Karpas-422 (cell line): ENCODE results near the gene TXLNA. TPM values are rescaled to one million over a fixed set of nuclear protein-coding genes. Genes with fewer than 3 reads are reported as not detected.

Source experiments
- DNase-seq: peaks from one replicate; pipeline ENCODE4 v3.0.0-alpha.2; 2015
- H2AFZ ChIP-seq: fragments of 200-600 bp; sonication (generic); 2 replicates; pipeline ENCODE4 v1.6.1; 2014; ENCODE audit warnings: antibody characterized with exemption, low read length, mixed read lengths
- H3K27ac ChIP-seq: fragments of 200-600 bp; sonication (generic); 2 replicates; pipeline ENCODE4 v1.5.1; 2014; ENCODE audit warnings: mild to moderate bottlenecking, low read length, moderate library complexity
- H3K27me3 ChIP-seq: fragments of 200-600 bp; sonication (generic); 2 replicates; pipeline ENCODE4 v1.6.1; 2014; ENCODE audit warnings: low read length, mixed read lengths
- H3K36me3 ChIP-seq: fragments of 200-600 bp; sonication (generic); 2 replicates; pipeline ENCODE4 v1.6.1; 2014; ENCODE audit warnings: low read length, mixed read lengths; ENCODE audit not compliant: insufficient read depth
- H3K4me1 ChIP-seq: fragments of 200-600 bp; sonication (generic); 2 replicates; pipeline ENCODE4 v1.6.1; 2014; ENCODE audit warnings: mild to moderate bottlenecking, low read length, mixed read lengths
- H3K4me2 ChIP-seq: fragments of 200-600 bp; sonication (generic); 2 replicates; pipeline ENCODE4 v1.6.1; 2014; ENCODE audit warnings: low read length, low read depth, mild to moderate bottlenecking; ENCODE audit not compliant: poor library complexity, severe bottlenecking
- H3K4me3 ChIP-seq: fragments of 200-600 bp; sonication (generic); 2 replicates; pipeline ENCODE4 v1.5.1; 2014; ENCODE audit warnings: mild to moderate bottlenecking, antibody characterized with exemption, low read length, mixed read lengths
- H3K79me2 ChIP-seq: fragments of 200-600 bp; sonication (generic); 2 replicates; pipeline ENCODE4 v1.6.1; 2014; ENCODE audit warnings: mild to moderate bottlenecking, low read length, mixed read lengths
- H3K9ac ChIP-seq: fragments of 200-600 bp; sonication (generic); 2 replicates; pipeline ENCODE4 v1.6.0; 2014; ENCODE audit warnings: low read length
- H3K9me2 ChIP-seq: fragments of 200-600 bp; sonication (generic), shearing (Covaris generic); replicated peaks from 2 replicates; pipeline ENCODE4 v1.6.0; 2014; ENCODE audit warnings: mild to moderate bottlenecking, low read length, moderate library complexity; ENCODE audit not compliant: insufficient read depth
- H3K9me3 ChIP-seq: fragments of 300-700, 200-600 bp; sonication (generic); 2 replicates; pipeline ENCODE4 v1.6.1; 2014; ENCODE audit warnings: low read length, mixed read lengths
- H4K20me1 ChIP-seq: fragments of 200-600 bp; sonication (generic); 2 replicates; pipeline ENCODE4 v1.6.1; 2014; ENCODE audit warnings: mild to moderate bottlenecking, antibody characterized with exemption, low read length, low read depth; ENCODE audit not compliant: insufficient read depth
- total RNA-seq: library from RNA; depleted of rRNA; stranded (reverse); fragments of >200 nt; shearing (Covaris generic); gene quantifications from 2 replicates; pipeline ENCODE4 v1.2.3, GENCODE V29; 2014; ENCODE audit warnings: low replicate concordance

The TXLNA gene
- total RNA-seq, 1 experiment from 2014 or later: 33.5 TPM

DNA sequence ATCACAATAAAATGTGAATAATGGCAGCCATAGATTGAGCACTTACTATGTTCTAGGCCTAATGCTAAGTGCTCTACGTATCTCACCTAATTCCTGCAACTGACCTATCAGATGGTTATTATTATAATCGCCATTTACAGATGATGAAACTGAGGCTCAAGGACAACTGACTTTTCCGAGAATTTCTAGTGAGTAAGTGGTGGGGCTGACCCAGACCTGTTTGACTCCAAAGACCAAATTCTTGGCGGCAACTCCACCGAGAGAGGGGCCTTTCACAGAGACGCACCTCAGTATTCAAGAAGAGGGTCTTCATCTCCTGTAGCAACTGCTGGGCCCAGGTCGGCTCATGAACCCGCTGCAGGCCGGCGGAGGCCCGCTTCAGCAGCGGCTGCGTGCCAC, 42.1 kb downstream of the TXLNA start:
- Histone ChIP-seq H3K9me3 (no peaks in the 10 kb centered on the region), H3K9me2 (no peaks in the 10 kb centered on the region), H3K9ac (peak overlapping the region; percentile 95), H3K79me2 (peaks cover 35% of the 10 kb centered on the region), H4K20me1 (no peaks in the 10 kb centered on the region), H2AFZ (peak overlapping the region; percentile 44; the same call in 1 of the 2 replicates), H3K36me3 (peaks cover 12% of the 10 kb centered on the region; the same call in 1 of the 2 replicates), H3K4me3 (peak overlapping the region; percentile 94), H3K4me1 (peaks cover 33% of the 10 kb centered on the region), H3K27me3 (no peaks in the 10 kb centered on the region), H3K27ac (peak overlapping the region; percentile 31; the same call in 1 of the 2 replicates), H3K4me2 (peak overlapping the region; percentile 79)
- no peak for DNase-seq

DNA sequence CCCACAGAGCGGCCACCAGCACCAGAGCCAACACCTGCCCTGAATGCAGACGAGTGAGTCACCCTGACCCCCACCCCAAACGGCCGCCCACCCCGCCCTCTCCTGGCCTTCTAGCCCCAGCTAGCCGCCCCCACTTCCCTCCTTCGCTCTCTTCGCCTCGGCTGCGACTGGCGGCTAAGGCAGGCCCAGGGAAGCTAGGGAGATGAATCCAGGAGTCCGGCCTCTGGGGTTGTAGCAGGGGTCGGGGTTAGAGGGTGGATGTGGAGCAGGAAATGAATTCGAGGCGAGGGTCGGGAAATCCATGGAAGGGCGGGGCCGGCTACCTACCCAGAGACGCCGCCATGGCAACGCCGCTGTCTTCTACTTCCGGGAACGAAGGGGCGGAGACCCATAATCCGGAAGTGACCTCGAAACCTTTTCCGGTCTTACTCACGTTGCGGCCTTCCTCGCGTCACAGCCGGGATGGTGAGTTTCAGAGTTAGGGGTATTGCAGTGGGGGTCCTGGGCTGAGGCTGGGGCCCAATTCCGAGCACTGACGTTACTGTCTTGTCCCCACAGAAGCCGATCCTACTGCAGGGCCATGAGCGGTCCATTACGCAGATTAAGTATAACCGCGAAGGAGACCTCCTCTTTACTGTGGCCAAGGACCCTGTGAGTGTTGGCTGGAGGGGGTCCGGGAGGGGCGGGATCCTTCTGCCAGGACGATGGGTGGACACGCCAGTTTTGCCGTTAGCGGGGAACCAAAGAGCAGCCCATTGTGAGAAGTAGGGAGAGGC, 42.7 kb downstream of the TXLNA start, which contains the start of the genes EIF3I and TMEM234:
EIF3I (plus strand) TSS at position 428 of the 776 bp plus-strand sequence; CDS start at position 463, 35 bp downstream.
TMEM234 (minus strand) TSS at position 374 of the 776 bp plus-strand sequence; CDS start at position 343, 31 bp downstream.
- Histone ChIP-seq H4K20me1 (no peaks in the 10 kb centered on the region), H3K4me1 (peaks cover 33% of the 10 kb centered on the region), H3K9me2 (no peaks in the 10 kb centered on the region), H3K27me3 (no peaks in the 10 kb centered on the region), H3K9me3 (no peaks in the 10 kb centered on the region), H3K4me3 (peak within 1 kb of the TSS; percentile 94), H2AFZ (peak within 1 kb of the TSS; percentile 44; the same call in 1 of the 2 replicates), H3K36me3 (peaks cover 12% of the 10 kb centered on the region; the same call in 1 of the 2 replicates), H3K9ac (peak within 1 kb of the TSS; percentile 95), H3K4me2 (peak within 1 kb of the TSS; percentile 79), H3K79me2 (peaks cover 35% of the 10 kb centered on the region), H3K27ac (peak within 1 kb of the TSS; percentile 53; the same call in 1 of the 2 replicates)
- DNase-seq: peak; percentile 97

DNA sequence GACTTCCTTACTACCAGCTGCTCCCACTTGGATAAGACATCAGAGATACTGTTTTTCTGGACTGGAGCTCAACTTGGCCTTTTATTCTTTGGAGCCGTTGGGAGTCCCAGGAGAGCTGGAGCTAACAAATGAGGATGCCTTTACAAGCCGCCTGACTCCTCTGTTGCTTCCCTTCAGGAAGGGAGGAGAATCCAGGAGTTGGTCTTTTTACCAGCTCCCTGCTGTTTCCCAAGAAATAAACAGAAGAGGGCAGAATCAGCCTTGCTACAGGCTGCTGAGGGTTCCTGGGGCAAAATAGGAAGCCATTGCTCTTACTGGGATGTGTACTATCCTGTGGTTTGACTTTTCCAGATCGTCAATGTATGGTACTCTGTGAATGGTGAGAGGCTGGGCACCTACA, 44.2 kb downstream of the TXLNA start:
- no peaks in the 10 kb centered on the region for H4K20me1 ChIP-seq
- peaks cover 35% of the 10 kb centered on the region for H3K79me2 ChIP-seq
- H3K4me3 ChIP-seq: peak overlapping the region; percentile 94
- H3K27ac ChIP-seq: no peak overlapping the region
- no peak overlapping the region for H2AFZ ChIP-seq
- no peaks in the 10 kb centered on the region for H3K9me3 ChIP-seq
- no peak for DNase-seq
- peak overlapping the region; percentile 95 for H3K9ac ChIP-seq
- peaks cover 21% of the 10 kb centered on the region; the same call in 1 of the 2 replicates for H3K36me3 ChIP-seq
- no peaks in the 10 kb centered on the region for H3K27me3 ChIP-seq
- peaks cover 29% of the 10 kb centered on the region for H3K4me1 ChIP-seq
- H3K9me2 ChIP-seq: no peaks in the 10 kb centered on the region
- peak overlapping the region; percentile 79 for H3K4me2 ChIP-seq

GRCh38 chr1:32224285-32224684, 44.8 kb downstream of the TXLNA start:
- Histone ChIP-seq H3K4me1 (peaks cover 29% of the 10 kb centered on the region), H3K4me3 (no peak overlapping the region), H3K9ac (no peak overlapping the region), H4K20me1 (no peaks in the 10 kb centered on the region), H3K27me3 (no peaks in the 10 kb centered on the region), H3K27ac (no peak overlapping the region), H3K36me3 (peaks cover 21% of the 10 kb centered on the region; the same call in 1 of the 2 replicates), H3K9me3 (no peaks in the 10 kb centered on the region), H3K9me2 (no peaks in the 10 kb centered on the region), H3K4me2 (no peak overlapping the region), H3K79me2 (peaks cover 35% of the 10 kb centered on the region), H2AFZ (no peak overlapping the region)
- no peak for DNase-seq

GRCh38 chr1:32228771-32229170, 49.3 kb downstream of the TXLNA start:
- peaks cover 21% of the 10 kb centered on the region; the same call in 1 of the 2 replicates for H3K36me3 ChIP-seq
- no peak overlapping the region for H3K9ac ChIP-seq
- DNase-seq: no peak
- H3K9me3 ChIP-seq: no peaks in the 10 kb centered on the region
- H3K4me2 ChIP-seq: no peak overlapping the region
- H3K4me1 ChIP-seq: peaks cover 19% of the 10 kb centered on the region
- no peak overlapping the region for H2AFZ ChIP-seq
- no peaks in the 10 kb centered on the region for H3K9me2 ChIP-seq
- H3K27me3 ChIP-seq: no peaks in the 10 kb centered on the region
- no peak overlapping the region for H3K27ac ChIP-seq
- H4K20me1 ChIP-seq: no peaks in the 10 kb centered on the region
- H3K79me2 ChIP-seq: peaks cover 6% of the 10 kb centered on the region
- H3K4me3 ChIP-seq: no peak overlapping the region

- no peaks in the 10 kb centered on the region for H3K27me3 ChIP-seq
Observed at GRCh38 chr1:32231843-32232432, 52.5 kb downstream of the TXLNA start.

DNA sequence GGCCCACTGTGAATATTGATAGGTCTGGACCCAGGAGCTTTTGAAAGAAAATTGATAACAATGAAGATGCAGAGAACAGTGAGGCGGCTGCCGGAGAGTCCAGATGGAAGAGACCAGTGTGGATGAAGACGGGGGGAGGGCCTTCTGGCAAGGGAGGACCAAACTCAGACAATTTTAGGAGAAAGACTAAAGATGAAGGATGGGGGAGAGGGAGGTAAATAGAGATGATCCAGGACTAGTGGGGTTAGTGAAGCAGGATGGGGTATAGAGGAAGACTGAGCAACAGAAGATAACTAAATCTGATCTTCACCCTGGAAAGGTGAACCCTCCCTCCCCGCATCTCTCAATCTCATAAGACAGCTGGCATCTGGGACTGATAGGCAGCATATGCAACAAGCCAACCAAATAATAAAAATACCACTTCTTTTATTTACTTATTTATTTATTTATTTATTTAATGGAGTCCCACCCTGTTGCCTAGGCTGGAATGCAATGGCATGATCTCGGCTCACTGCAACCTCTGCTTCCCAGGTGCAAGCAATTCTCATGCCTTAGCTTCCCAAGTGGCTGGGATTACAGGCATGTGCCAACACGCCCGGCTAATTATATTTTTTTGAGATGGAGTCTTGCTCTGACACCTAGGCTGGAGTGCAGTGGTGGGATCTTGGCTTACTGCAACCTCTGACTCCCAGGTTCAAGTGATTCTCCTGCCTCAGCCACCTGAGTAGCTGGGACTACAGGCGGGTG, 53.3 kb downstream of the TXLNA start:
- Histone ChIP-seq H3K4me2 (no peak overlapping the region), H2AFZ (no peak overlapping the region), H3K79me2 (no peaks in the 10 kb centered on the region), H3K4me1 (peaks cover 31% of the 10 kb centered on the region), H3K27ac (peak overlapping the region; percentile 51), H3K36me3 (peaks cover 11% of the 10 kb centered on the region; the same call in 1 of the 2 replicates), H3K9me3 (no peaks in the 10 kb centered on the region), H3K4me3 (no peak overlapping the region), H3K27me3 (no peaks in the 10 kb centered on the region), H4K20me1 (no peaks in the 10 kb centered on the region), H3K9ac (no peak overlapping the region), H3K9me2 (no peaks in the 10 kb centered on the region)
- DNase-seq: no peak

More at GRCh38 chr1:32231843-32232432, 52.5 kb downstream of the TXLNA start:
- H3K4me1 ChIP-seq: peaks cover 31% of the 10 kb centered on the region
- H3K79me2 ChIP-seq: no peaks in the 10 kb centered on the region
- no peak overlapping the region for H2AFZ ChIP-seq
- DNase-seq: peak; percentile 41
- no peaks in the 10 kb centered on the region for H3K9me3 ChIP-seq
- no peak overlapping the region for H3K4me3 ChIP-seq
- H3K4me2 ChIP-seq: no peak overlapping the region
- no peaks in the 10 kb centered on the region for H4K20me1 ChIP-seq
- H3K36me3 ChIP-seq: peaks cover 12% of the 10 kb centered on the region; the same call in 1 of the 2 replicates
- no peaks in the 10 kb centered on the region for H3K9me2 ChIP-seq
- 0 out of 2 replicates have a peak overlapping the region, but pooled peaks have one; percentile 25 for H3K9ac ChIP-seq
- H3K27ac ChIP-seq: peak overlapping the region; percentile 51
